Fibroblast of skin of left biceps (primary cell): ENCODE data around the gene CLEC7A.

Source experiments
- DNase-seq, 2 experiments: peaks; one replicate each; pipeline ENCODE4 v3.0.0-alpha.2; 2013; ENCODE audit warnings: low read depth in 2 of 2

Gene CLEC7A

DNA sequence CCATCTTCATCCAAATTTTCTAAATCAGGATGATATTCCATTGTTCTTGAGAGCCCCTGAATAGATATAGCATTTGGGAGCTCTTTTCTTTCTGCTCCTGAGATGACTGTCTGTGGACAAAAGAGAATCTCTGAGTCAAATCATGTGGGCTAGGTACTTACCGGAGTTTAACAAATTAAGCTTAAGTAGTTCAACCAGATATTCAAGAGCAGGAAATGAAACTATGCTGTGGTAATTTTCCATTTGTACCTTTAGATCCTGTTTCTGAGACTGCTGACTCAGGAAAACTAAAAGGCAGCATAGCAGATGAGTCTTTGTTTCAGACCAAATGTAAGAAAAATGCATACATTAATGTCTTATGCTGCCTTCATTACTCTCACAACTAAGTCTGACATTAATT is at the start of gene CLEC7A:
Gene CLEC7A, minus strand, starts transcription at position 158 of the 400 bp plus-strand sequence. Its CDS starts 117 bp downstream, at position 41.
- DNase-seq: no peak

DNA sequence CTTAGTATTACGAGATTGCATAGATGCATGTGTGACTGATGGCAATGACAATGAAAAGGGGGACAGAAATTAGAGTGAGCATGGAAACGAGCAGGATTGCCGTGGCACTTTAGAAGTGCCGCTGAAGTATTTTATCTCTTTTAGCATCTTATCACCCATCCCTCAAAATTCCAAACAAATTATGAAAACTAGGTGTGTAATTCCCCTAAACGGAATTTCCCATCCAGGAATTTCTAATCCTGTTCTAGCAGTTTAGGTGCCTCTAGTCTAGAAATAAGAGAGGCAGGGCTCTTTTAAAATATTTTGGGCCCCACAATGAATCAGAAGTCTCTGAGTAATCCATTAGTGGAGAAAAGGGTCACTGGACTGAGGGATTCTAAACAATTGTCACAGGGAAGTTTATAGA is 49.8 kb upstream of the CLEC7A start:
- no peak for DNase-seq

DNA sequence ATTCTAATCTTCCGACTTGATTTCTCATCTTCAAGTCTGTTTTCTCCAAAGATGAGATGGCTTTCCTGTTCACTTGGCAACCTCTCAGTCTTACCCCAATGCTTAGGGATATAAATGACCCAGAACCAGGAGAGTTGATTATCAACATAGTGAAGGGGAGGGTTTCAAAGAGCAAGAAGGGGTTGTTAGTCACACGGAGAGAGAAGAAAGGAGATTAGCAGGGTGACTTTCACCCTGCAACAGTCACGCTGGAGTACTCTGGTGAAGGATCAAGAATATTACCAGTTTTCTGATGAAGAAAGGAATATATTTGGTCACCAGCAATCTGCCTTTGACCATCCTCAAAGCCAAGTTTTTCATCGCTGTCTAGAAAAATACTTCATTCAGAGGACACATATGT is 48.8 kb upstream of the CLEC7A start, which contains the start of gene TMEM52B:
Gene TMEM52B, plus strand, starts transcription at position 212 of the 400 bp plus-strand sequence. CDS start 543 bp downstream, outside the sequence.
- DNase-seq: no peak

DNA sequence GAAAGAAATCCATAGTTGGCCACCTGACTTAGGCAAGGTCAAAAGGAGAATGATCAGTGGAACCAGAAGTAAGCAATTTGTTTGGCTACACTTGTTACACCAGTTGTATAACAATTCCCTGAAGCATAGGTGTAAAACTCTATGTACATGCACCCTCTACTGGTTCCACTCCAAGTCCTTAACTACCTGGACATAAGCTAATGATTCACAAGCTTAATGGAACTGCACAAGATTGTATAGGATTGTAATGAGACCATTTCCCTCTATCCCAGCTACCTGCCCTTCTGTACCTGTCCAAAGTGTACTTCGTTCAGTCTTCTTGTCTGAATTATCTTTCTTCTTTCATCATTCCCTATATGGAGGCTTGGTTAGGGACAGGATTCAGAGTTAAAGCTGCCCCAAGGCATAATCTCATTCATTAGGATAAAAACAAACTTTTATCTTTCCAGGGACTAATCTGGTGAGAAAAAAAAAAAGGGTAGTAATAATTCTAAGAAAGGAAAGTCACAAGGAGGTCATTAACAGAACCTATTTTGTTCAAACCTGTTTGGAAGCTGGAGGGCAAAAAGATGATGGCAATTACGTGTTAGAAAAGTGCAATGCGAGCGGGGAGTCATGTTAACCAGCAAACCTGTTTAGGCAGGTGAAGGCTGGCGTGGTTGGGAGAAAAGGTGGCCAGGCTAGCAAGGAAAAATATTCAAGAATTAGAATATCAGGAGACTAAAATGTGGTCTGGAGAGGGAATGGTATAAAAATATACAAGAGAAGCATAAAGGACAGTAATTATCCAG is 46.0 kb upstream of the CLEC7A start:
- no peak for DNase-seq

DNA sequence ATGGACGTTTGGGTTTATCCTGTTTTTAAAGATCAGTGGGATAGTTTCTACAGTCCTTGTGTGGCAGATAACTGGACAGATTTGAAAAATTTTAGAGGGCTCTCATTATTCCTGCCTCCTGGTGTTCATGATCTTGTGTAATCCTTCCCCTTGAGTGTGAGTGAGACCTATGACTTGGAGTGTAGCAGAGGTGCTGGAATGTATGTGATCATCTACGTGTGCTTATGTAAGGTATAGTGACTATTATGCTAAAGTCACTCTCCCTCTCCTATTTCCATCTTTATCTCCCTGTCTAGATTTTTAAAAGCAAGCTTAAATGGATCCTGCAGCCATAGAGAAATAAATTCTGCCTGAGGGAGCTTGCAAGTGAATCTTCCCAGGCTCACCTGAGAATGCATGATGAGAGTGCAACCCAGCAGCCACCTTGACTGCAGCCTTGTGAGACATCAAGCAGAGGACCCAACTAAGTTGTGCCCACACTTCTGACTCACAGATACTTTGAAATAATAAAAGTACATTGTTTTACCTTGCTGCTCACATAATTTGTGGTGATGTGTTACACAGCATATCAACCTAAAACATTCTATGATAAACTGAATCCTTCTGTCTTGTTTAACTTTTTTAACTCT is 45.1 kb upstream of the CLEC7A start:
- DNase-seq: no peak

DNA sequence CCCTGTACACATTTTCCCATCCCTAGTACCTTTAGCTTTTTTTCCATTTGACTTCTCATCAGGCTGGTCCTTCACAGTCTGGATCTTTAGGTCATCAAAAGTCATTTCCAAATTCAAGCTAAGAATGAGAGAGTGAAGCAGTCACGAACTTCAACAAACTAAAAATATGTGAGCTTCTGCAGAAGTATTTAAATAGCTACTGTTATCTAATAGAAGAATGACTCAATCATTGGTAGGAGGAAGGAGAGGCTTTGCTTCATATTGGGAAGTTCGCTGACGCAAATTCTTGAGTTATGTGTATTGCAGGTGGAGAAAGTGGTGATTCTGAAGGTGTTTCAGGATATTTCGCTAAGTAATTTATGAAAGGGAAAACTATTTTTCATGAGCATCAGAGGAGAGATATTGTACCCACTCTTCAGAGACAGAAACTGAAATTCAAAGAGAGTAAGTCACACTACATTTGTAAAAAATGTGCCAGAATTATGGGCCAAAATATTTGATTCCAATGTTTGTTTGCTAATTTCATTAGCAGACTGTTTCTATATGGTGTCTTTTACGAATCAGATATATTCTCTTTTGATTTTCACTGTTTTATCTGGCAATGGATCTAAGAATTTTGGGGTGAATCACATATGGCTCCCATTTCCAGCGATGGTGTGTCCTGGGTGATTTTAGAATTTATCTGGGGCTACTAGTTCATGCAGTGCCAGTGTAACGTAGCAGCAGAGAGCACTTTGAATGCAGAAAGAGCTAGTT is 42.2 kb upstream of the CLEC7A start, which contains the start of gene OLR1:
Gene OLR1, minus strand, starts transcription at position 160 of the 756 bp plus-strand sequence. Its CDS starts 55 bp downstream, at position 105.
- no peak for DNase-seq

DNA sequence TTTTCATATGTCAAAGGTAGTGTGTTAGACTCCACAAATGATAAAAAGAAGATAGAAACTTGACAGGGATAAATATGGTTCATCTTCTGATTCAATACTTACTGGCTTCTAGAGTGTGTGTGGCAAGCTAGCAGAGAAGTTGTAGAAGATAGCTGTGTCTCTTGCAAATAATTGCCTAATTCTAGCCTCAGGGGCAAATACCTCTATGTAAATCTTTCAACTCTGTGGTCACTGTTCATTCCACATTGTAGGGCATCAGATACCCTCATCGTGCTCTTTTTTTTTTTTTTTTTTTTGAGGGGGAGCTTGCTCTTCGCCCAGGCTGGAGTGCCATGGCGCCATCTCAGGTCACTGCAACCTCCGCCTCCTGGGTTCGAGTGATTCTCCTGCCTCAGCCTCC is 40.2 kb upstream of the CLEC7A start:
- DNase-seq: no peak

DNA sequence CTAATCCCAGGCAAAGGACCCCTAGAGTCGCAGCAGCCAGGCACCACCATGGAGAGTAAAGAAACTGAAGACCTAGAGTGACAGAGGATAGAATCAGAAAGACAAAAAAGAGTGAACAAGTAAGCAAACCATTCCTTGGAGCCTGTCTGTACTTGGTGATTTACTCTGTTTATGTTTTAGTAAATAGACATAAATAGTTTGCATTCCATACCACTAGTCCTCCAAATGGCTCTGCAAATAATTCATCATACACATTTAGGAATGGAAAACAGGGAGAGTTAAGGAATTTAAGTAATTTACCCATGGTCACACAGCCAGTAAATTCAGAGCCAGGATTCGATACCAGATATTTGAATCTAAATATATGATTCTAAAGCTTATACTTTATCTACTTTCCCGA is 39.1 kb upstream of the CLEC7A start:
- DNase-seq: peak in 1 of 2 experiments; percentile 36

DNA sequence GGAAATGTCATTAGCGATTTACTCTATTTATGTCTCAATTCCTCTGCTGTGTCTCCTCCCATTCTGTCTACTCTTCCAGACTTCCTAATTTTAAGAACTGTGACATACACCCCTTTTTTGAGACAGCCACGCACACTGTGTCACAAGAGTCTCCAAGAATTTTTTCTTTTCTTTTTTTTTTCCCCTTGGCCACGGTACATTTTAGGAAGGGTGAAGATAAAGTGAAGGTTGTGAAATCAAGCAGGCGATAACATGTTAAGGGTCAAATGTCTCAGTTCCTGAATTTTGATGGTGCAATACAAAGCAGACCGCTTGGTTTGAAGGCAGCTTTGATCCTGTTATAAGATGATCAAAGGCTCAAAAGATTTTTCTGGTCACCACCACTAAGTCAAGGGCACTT is 37.6 kb upstream of the CLEC7A start:
- DNase-seq: no peak

DNA sequence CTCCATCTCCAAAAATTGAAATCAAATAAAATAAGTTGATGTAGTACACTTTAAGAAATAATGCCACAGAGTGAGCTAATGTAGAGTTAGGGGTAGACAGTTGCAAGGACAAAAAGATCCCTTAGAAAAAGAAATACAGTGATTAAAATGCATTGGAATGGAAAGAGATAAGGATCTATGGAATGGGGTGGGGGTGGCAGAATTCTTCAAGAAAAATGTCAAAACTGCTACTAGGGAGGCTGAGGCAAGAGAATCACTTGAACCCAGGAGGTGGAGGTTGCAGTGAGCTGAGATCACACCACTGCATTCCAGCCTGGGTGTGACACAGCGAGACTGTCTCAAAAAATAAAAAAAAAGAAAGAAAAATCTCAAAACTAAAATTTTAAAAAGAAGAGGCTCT is 35.4 kb upstream of the CLEC7A start:
- no peak for DNase-seq

DNA sequence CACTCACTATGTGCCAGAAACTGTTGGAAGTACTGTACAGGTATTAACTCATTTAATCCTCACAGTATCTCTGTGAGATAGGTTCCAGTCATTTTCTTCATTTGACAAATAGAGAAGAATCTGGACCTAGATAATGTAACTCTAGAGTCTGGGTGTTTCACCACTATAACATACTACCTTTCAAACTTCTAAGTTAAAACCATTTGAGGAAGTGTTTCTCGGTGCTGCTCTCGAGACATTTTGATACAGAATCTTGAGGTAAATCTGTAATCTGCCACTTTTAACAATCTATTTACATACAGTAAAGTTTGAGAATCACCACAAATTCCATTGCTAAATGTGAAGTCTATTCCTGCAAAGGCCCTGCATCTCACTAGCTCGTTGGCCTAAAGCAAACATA is 33.1 kb upstream of the CLEC7A start:
- no peak for DNase-seq

DNA sequence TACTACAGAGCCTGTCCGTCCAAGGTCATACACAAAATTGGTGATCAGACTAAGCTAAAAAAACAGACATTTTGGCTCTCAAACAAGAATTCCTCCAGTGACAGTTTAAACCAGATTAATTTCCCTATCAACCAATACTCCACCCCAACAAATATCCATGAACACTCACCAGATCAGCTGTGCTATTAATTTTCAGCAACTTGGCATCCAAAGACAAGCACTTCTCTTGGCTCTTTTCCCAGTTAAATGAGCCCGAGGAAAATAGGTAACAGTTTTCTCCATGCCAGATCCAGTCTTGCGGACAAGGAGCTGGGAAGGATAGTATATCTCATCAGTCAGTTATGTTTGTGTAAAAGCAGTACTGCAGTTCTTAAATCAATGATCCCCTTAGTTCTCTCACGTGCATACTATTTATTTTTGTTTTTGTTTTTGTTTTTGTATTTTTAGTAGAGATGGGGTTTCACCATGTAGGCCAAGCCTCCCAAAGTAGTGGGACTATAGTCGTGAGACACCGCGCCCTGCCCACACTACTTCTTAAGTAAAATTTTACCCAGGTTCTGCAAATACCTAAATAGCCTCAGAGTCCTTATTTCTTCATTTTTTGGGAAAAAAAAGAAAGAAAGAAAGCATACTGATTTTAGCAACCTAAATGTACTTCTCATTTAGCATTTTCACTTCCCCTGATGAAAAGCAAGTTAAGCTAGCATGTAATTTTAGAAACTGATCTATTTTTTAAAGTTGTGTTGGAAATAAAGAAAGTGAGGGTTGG is 30.8 kb upstream of the CLEC7A start:
- DNase-seq: no peak

DNA sequence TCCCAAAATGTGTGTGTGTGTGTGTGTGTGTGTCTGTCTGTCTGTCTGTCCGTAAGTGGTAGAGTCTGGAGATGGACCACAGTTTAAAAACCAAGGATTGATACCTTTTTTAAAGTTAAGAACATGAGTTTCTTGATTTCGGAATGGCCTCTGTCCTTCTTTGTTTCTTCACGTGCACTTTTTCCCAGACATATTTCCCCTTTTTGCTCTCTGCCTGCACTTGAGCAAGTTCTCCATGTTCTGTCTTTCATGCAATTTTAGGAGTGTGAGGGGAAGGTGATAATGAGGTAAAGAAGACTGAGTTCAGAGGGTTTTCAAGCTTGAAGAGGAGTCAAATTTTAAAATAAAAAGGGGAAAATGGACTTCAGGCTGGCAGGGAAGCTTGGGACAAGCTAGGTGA is 29.3 kb upstream of the CLEC7A start:
- no peak for DNase-seq

DNA sequence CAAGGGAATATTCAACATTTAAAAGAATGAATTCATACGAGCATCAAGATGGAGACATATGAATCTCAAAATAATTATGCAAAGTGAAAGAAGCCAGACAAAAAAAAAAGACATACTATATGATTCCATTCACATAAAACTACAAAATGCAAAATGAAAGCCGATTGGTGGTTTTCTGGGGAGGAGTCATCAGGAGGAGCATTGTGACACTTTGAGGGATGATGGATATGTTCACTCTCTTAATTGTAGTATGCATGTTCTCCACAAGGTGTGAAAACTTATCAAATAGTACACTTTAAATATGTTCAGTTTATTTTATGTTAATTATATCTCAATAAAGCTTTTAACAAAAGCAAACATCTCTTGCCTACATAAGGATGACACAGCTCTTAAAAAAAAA is 28.4 kb upstream of the CLEC7A start:
- no peak for DNase-seq

DNA sequence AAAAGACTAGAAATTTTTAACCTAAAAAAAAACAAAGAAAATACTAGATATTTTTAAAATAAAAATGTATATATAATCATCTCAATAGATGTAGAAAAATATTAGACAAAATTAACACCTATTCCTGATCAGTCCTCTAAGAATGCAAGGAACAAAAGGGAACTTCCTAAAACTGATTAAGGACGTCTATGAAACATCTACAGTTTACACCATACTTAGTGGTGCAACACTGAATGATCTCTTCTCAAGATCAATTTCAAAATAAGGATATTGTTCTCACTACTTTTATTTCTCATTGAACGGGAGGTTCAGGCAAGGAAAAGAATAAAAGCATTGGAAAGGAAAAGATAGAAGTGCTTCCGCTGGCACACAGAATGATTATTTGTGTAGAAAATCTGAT is 26.0 kb upstream of the CLEC7A start:
- DNase-seq: no peak

DNA sequence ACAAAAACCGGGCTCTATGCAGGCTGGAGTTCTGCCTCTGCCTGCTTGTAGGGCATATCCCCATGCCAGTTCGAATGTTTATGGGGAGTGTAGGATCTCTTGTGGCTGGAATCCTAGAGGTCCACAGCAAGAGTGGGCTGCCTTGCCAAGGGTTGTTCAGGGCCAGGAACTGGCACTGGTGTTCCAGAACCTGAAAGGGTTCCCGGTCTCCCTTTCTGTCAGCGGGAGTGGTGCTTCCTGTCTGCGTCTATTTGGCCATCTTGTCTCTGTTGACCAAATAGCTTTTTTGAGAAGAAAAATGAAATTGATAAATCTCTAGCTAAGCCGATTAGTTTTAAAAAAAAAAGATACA is 24.1 kb upstream of the CLEC7A start:
- DNase-seq: no peak

DNA sequence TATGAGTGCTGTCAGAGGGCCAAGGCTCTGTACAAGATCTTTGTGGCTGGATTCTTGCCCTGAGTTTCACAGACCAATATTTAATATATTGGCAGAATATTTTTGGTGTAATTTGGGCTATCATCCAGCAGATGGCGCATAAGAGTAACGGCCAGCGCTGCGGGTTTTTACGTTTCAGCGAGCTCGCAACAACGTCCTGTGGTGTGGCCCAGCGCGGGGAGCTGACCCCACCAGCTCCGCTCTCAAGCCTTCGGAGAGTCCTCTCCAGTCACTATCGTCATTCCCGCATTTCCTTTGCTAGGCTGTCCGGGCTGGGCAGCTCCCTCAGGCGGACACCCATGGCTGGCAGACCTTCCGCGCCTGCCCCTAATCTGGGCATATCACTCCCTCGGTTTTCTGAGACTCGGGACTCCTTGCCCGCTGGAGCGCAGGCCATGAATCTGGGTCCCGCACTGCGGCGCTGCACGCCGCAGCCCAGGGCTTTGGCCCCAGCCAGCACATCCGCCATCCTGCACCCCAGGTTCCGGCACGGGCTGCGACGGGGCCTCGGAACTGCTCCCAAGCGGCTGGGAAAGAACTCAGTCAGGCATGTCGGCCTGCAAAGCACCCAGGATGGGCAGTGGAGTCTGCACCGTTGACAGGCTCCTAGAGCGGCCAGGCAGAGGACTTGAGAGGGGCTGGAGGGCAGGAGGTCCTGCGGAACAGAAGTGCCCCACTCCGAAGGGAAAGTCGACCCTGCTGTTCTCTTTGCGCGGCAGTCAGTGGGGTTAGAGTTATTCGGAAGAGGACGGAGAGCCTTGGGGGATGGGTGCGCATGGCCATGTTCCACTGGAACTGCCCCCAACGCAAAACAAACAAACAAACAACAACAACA is 23.5 kb upstream of the CLEC7A start:
- DNase-seq: peak; percentile 32 to 33

DNA sequence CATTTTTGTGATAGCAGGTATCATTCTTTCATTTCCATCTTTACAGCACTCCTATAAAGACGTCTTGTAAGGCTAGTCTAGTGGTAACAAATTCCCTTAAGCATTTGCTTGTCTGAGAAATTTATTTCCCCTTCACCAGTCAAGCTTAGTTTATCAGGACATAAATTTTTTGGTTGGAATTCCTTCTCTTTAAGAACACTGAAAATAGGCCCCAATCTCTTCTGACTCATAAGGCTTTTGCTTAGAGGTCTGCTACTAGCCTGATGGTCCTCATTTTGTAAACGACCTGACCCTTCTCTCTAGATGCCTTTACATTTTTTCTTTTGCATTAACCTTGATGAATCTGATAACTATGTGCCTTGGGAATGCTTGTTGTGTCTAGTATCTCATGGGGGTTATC is 21.6 kb upstream of the CLEC7A start:
- DNase-seq: no peak

DNA sequence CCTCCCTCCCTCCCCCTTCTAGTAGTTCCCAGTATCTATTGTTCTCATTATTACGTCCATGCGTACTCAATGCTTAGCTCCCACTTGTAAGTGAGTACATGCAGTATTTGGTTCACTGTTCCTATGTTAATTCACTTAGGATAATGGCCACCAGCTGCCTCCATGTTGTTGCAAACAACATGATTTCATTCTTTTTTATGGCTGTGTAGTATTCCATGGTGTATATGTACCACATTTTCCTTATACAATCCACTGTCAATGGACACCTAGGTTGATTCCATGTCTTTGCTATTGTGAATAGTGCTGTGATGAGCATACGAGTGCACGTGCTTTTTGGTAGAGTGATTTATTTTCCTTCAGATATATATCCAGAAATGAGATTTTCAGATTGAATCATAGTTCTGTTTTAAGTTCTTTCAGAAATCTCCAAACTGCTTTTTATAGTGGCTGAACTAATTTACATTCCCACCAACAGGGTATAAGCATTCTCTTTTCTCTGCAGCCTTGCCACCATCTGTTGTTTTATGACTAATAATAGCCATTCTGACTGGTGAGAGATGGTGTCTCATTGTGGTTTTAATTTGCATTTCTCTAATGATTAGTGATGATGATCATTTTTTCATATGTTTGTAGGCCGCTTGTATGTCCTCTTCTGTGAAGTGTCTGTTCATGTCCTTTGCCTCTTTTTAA is 17.9 kb upstream of the CLEC7A start:
- no peak for DNase-seq

DNA sequence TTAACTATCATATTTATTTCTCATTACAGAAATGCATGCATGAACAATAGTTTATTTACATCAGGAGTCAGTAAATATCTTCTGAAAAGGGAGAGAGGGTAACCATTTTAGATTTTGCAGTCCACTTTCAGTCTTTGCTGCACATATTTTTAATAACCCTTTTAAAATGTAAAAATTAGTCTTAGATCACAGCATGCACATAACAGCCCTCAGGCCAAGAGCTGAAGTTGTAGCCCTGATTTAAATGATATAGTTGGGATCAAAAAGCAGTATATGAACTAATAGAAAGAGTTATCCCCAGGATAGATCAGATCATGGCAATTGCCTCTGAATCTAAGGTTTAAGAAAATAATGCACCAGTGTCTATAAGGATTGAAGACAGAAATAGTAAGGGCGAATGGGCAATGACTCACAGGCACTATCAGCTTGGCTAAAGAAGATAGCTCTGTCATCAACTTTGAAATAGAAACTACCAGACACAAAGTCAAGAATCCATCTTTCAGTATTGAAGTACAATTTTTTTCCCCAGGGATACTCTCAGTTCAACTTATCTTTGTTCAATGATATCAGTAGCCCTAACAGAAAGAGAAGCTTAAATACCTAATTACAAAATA is 13.1 kb upstream of the CLEC7A start:
- no peak for DNase-seq
